ENCODE measurements around the gene CAMTA2. TPM values are rescaled to one million over a fixed set of nuclear protein-coding genes. Genes with fewer than 3 reads are reported as not detected.
A peak's percentile ranks its signal among the peaks of the same experiment; 100 is the strongest.

CAMTA2 gene
- total RNA-seq, 4 donors from 2014 or later = 6.9 to 19.6 (median 13.4) TPM

- no peaks in the 10 kb centered on the region for H3K27me3 ChIP-seq
- H3K4me1 ChIP-seq = peaks cover 35 to 78% (median 38%) of the 10 kb centered on the region in 3 donors
- intact Hi-C loops (cut with DNase I) = no loop called here
- peak overlapping the region; percentile 91 to 97 (median 94) for H3K4me3 ChIP-seq
- WGBS, 2 donors = 0% methylated on average over 2 to 11 of the region's 56 CpGs
- H3K9me3 ChIP-seq = no peaks in the 10 kb centered on the region
- peaks cover 3 to 48% (median 8%) of the 10 kb centered on the region in 3 donors for H3K36me3 ChIP-seq
- TF ChIP-seq POLR2A (IDR thresholded peaks at IDR 0.05) = no peak
- TF ChIP-seq, protein P1, sequence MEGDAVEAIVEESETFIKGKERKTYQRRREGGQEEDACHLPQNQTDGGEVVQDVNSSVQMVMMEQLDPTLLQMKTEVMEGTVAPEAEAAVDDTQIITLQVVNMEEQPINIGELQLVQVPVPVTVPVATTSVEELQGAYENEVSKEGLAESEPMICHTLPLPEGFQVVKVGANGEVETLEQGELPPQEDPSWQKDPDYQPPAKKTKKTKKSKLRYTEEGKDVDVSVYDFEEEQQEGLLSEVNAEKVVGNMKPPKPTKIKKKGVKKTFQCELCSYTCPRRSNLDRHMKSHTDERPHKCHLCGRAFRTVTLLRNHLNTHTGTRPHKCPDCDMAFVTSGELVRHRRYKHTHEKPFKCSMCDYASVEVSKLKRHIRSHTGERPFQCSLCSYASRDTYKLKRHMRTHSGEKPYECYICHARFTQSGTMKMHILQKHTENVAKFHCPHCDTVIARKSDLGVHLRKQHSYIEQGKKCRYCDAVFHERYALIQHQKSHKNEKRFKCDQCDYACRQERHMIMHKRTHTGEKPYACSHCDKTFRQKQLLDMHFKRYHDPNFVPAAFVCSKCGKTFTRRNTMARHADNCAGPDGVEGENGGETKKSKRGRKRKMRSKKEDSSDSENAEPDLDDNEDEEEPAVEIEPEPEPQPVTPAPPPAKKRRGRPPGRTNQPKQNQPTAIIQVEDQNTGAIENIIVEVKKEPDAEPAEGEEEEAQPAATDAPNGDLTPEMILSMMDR (IDR thresholded peaks at IDR 0.05) = no peak
- DNase-seq = no peak
- H3K27ac ChIP-seq = peak overlapping the region; percentile 97 to 100 (median 98)
These were observed 39.9 kb downstream of the CAMTA2 start for GRCh38 chr17:4947411-4948165.

GRCh38 chr17:4947010-4947410 lies 40.5 kb downstream of the CAMTA2 start:
- Histone ChIP-seq H3K4me3 (peak overlapping the region; percentile 91 to 97 (median 94)), H3K36me3 (peaks cover 4 to 54% (median 14%) of the 10 kb centered on the region in 3 donors), H3K4me1 (peaks cover 35 to 84% (median 39%) of the 10 kb centered on the region in 3 donors), H3K27ac (peak overlapping the region; percentile 97 to 100 (median 98)), H3K27me3 (no peaks in the 10 kb centered on the region), H3K9me3 (no peaks in the 10 kb centered on the region)
- TF ChIP-seq POLR2A (IDR thresholded peaks at IDR 0.05) = no peak
- TF ChIP-seq, protein P1 (IDR thresholded peaks at IDR 0.05) = no peak
- DNase-seq = no peak
- WGBS, 2 donors = 0 to 9% methylated on average over 5 to 6 of the region's 7 CpGs
- intact Hi-C loops (cut with DNase I) = no loop called here

- Histone ChIP-seq H3K27ac (peak overlapping the region; percentile 97 to 100 (median 98)), H3K9me3 (no peaks in the 10 kb centered on the region), H3K36me3 (peaks cover 4 to 59% (median 14%) of the 10 kb centered on the region in 3 donors), H3K4me1 (peaks cover 39 to 89% (median 45%) of the 10 kb centered on the region in 3 donors), H3K27me3 (no peaks in the 10 kb centered on the region), H3K4me3 (peak overlapping the region; percentile 91 to 97 (median 94))
- intact Hi-C loops (cut with DNase I) = no loop called here
- TF ChIP-seq, protein P1 (IDR thresholded peaks at IDR 0.05) = no peak
- TF ChIP-seq POLR2A (IDR thresholded peaks at IDR 0.05) = no peak
- 9 to 13% methylated on average over 8 to 9 of the region's 16 CpGs for WGBS, 2 donors
- DNase-seq = no peak
These were observed 41.0 kb downstream of the CAMTA2 start for GRCh38 chr17:4946312-4946976.

- TF ChIP-seq, protein P1 (IDR thresholded peaks at IDR 0.05) = no peak
- no peak for TF ChIP-seq POLR2A (IDR thresholded peaks at IDR 0.05)
- 13 to 16% methylated on average over 3 to 4 of the region's 4 CpGs for WGBS, 2 donors
- no peak for DNase-seq
- Histone ChIP-seq H3K4me3 (peak overlapping the region in 3 of 4 donors; percentile 91 to 97 (median 96)), H3K27me3 (no peaks in the 10 kb centered on the region), H3K9me3 (no peaks in the 10 kb centered on the region), H3K4me1 (peaks cover 45 to 92% (median 50%) of the 10 kb centered on the region in 3 donors), H3K36me3 (peaks cover 4 to 59% (median 14%) of the 10 kb centered on the region in 3 donors), H3K27ac (peak overlapping the region; percentile 97 to 100 (median 98))
- intact Hi-C loops (cut with DNase I) = no loop called here
These were observed 41.6 kb downstream of the CAMTA2 start for GRCh38 chr17:4945944-4946280.

Data from esophagus squamous epithelium (tissue), 5 donors.